Measurements from ENCODE around the gene HSDL2. TPM values are rescaled to one million over a fixed set of nuclear protein-coding genes. Genes with fewer than 3 reads are reported as not detected.

The HSDL2 gene
- total and polyA plus RNA-seq, 2 experiments from 2014 or later, result 35.8 to 39.2 TPM

- no peaks in the 10 kb centered on the region for H3F3A ChIP-seq (ENCODE audit: insufficient read depth)
- no peaks in the 10 kb centered on the region for H3K4me1 ChIP-seq (ENCODE audit: insufficient read depth)
- H4K20me1 ChIP-seq (ENCODE audit: insufficient read depth), result no peaks in the 10 kb centered on the region
- H3K9me3 ChIP-seq (ENCODE audit: low read depth), result no peaks in the 10 kb centered on the region
- H3K79me2 ChIP-seq (ENCODE audit: insufficient read depth), result no peaks in the 10 kb centered on the region
- no peak for DNase-seq
- H3K27me3 ChIP-seq (replicated peaks; ENCODE audit: insufficient read depth), result no peaks in the 10 kb centered on the region
- WGBS, 2 experiments (ENCODE audit: low coverage in 1 of 2, low lambda C conversion rate in 2 of 2, missing lambda C conversion rate in 2 of 2), result 36 to 43% methylated on average over 5 of the region's 5 CpGs
- peaks cover 7% of the 10 kb centered on the region for H3K36me3 ChIP-seq (ENCODE audit: low read depth)
- no peak overlapping the region for H2AFZ ChIP-seq
- H3K4me2 ChIP-seq (ENCODE audit: unreplicated experiment), result no peak overlapping the region
- no peak for TF ChIP-seq EZH2phosphoT487 (IDR thresholded peaks at IDR 0.05; ENCODE audit: insufficient read depth, low read depth)
- TF ChIP-seq EZH2 (IDR thresholded peaks at IDR 0.05; ENCODE audit: insufficient read depth, poor library complexity, severe bottlenecking), result no peak
- in situ Hi-C loops (cut with MboI), result no loop called here
- H3K27ac ChIP-seq, result no peak overlapping the region
- H3K9ac ChIP-seq, result no peak overlapping the region
- H3K4me3 ChIP-seq, result no peak overlapping the region
- H3K9me2 ChIP-seq (ENCODE audit: insufficient read depth), result no peaks in the 10 kb centered on the region
These were observed 53.8 kb downstream of the HSDL2 start for GRCh38 chr9:112433499-112434392.

GRCh38 chr9:112434487-112434886, 54.6 kb downstream of the HSDL2 start:
- Histone ChIP-seq H3K79me2 (ENCODE audit: insufficient read depth) (no peaks in the 10 kb centered on the region), H3K9me3 (ENCODE audit: low read depth) (no peaks in the 10 kb centered on the region), H3K4me1 (ENCODE audit: insufficient read depth) (no peaks in the 10 kb centered on the region), H3K4me3 (no peak overlapping the region), H3K9me2 (ENCODE audit: insufficient read depth) (no peaks in the 10 kb centered on the region), H3K27me3 (replicated peaks; ENCODE audit: insufficient read depth) (no peaks in the 10 kb centered on the region), H3K36me3 (ENCODE audit: low read depth) (peaks cover 7% of the 10 kb centered on the region), H4K20me1 (ENCODE audit: insufficient read depth) (no peaks in the 10 kb centered on the region), H3K27ac (no peak overlapping the region), H3F3A (ENCODE audit: insufficient read depth) (no peaks in the 10 kb centered on the region), H3K4me2 (ENCODE audit: unreplicated experiment) (no peak overlapping the region), H3K9ac (no peak overlapping the region), H2AFZ (no peak overlapping the region)
- no peak for TF ChIP-seq EZH2phosphoT487 (IDR thresholded peaks at IDR 0.05; ENCODE audit: insufficient read depth, low read depth)
- TF ChIP-seq EZH2 (IDR thresholded peaks at IDR 0.05; ENCODE audit: insufficient read depth, poor library complexity, severe bottlenecking), result no peak
- no peak for DNase-seq
- WGBS, 2 experiments (ENCODE audit: low coverage in 1 of 2, low lambda C conversion rate in 2 of 2, missing lambda C conversion rate in 2 of 2), result 94 to 100% methylated on average over 1 of the region's 1 CpG
- in situ Hi-C loops (cut with MboI), result no loop called here

- no peaks in the 10 kb centered on the region for H3K79me2 ChIP-seq (ENCODE audit: insufficient read depth)
- DNase-seq, result no peak
- no peaks in the 10 kb centered on the region for H3K27me3 ChIP-seq (replicated peaks; ENCODE audit: insufficient read depth)
- no peaks in the 10 kb centered on the region for H3K9me2 ChIP-seq (ENCODE audit: insufficient read depth)
- WGBS, 2 experiments (ENCODE audit: low coverage in 1 of 2, low lambda C conversion rate in 2 of 2, missing lambda C conversion rate in 2 of 2), result 100% methylated on average over 2 of the region's 2 CpGs
- H3K9me3 ChIP-seq (ENCODE audit: low read depth), result no peaks in the 10 kb centered on the region
- H3K9ac ChIP-seq, result no peak overlapping the region
- H3K27ac ChIP-seq, result no peak overlapping the region
- no peaks in the 10 kb centered on the region for H4K20me1 ChIP-seq (ENCODE audit: insufficient read depth)
- H3K4me2 ChIP-seq (ENCODE audit: unreplicated experiment), result no peak overlapping the region
- in situ Hi-C loops (cut with MboI), result no loop called here
- H3K4me3 ChIP-seq, result no peak overlapping the region
- no peaks in the 10 kb centered on the region for H3F3A ChIP-seq (ENCODE audit: insufficient read depth)
- no peaks in the 10 kb centered on the region for H3K4me1 ChIP-seq (ENCODE audit: insufficient read depth)
- no peak overlapping the region for H2AFZ ChIP-seq
- H3K36me3 ChIP-seq (ENCODE audit: low read depth), result peaks cover 7% of the 10 kb centered on the region
- TF ChIP-seq EZH2phosphoT487 (IDR thresholded peaks at IDR 0.05; ENCODE audit: insufficient read depth, low read depth) (no peak), EZH2 (IDR thresholded peaks at IDR 0.05; ENCODE audit: insufficient read depth, poor library complexity, severe bottlenecking) (no peak)
These were observed 57.5 kb downstream of the HSDL2 start for GRCh38 chr9:112437406-112437805.

- peaks cover 7% of the 10 kb centered on the region for H3K36me3 ChIP-seq (ENCODE audit: low read depth)
These were observed 59.3 kb downstream of the HSDL2 start for GRCh38 chr9:112439171-112439570.

More at GRCh38 chr9:112439171-112439570, 59.3 kb downstream of the HSDL2 start:
- no peaks in the 10 kb centered on the region for H4K20me1 ChIP-seq (ENCODE audit: insufficient read depth)
- WGBS, 2 experiments (ENCODE audit: low coverage in 1 of 2, low lambda C conversion rate in 2 of 2, missing lambda C conversion rate in 2 of 2), result 95 to 98% methylated on average over 2 of the region's 2 CpGs
- H3K4me1 ChIP-seq (ENCODE audit: insufficient read depth), result no peaks in the 10 kb centered on the region
- 0 out of 2 replicates have a peak, but pooled peaks cover 5% of the 10 kb centered on the region for H3F3A ChIP-seq (ENCODE audit: insufficient read depth)
- H3K9me3 ChIP-seq (ENCODE audit: low read depth), result no peaks in the 10 kb centered on the region
- no peak overlapping the region for H3K27ac ChIP-seq
- H3K9ac ChIP-seq, result no peak overlapping the region
- no peaks in the 10 kb centered on the region for H3K79me2 ChIP-seq (ENCODE audit: insufficient read depth)
- no peak for TF ChIP-seq EZH2phosphoT487 (IDR thresholded peaks at IDR 0.05; ENCODE audit: insufficient read depth, low read depth)
- no peak for TF ChIP-seq EZH2 (IDR thresholded peaks at IDR 0.05; ENCODE audit: insufficient read depth, poor library complexity, severe bottlenecking)
- no peaks in the 10 kb centered on the region for H3K27me3 ChIP-seq (replicated peaks; ENCODE audit: insufficient read depth)
- H3K9me2 ChIP-seq (ENCODE audit: insufficient read depth), result no peaks in the 10 kb centered on the region
- H2AFZ ChIP-seq, result no peak overlapping the region
- DNase-seq, result no peak
- no peak overlapping the region for H3K4me3 ChIP-seq
- no peak overlapping the region for H3K4me2 ChIP-seq (ENCODE audit: unreplicated experiment)
- in situ Hi-C loops (cut with MboI), result no loop called here

Measured in GM23248 (cell line).